HEK293 (cell line): ENCODE measurements around the gene CEBPA.

ENCODE experiments used
- CTCF ChIA-PET: fragments of 350-600 bp; formaldehyde crosslinking; extraction: SDS; loops from one replicate; lab custom pipeline; 2021; ENCODE audit warnings: antibody characterized with exemption; lab: Yijun Ruan, JAX
- POLR2A ChIA-PET: fragments of 300-600 bp; formaldehyde crosslinking; extraction: SDS; loops from one replicate; lab custom pipeline; 2020; ENCODE audit warnings: antibody characterized with exemption, inconsistent platforms; lab: Yijun Ruan, JAX
- H3K27ac ChIP-seq: fragments of 200-500 bp; sonication (Bioruptor generic); 2 replicates; pipeline ENCODE4 v1.5.1; 2014; ENCODE audit warnings: low read depth, low read length, control low read depth, inconsistent platforms; ENCODE audit errors: extremely low read depth
- H3K36me3 ChIP-seq, 2 experiments: fragments of 200-500 bp in 1 of 2; sonication (Bioruptor generic) in 1 of 2; 1 replicate in 1 of 2; 2 replicates in 1 of 2; pipeline ENCODE4 v1.5.1; 2014 to 2017; ENCODE audit warnings: inconsistent platforms in 2 of 2, low read length in 2 of 2; ENCODE audit not compliant: control insufficient read depth in 2 of 2, insufficient read depth in 1 of 2
- H3K4me1 ChIP-seq: fragments of 200-500 bp; sonication (Bioruptor generic); 2 replicates; pipeline ENCODE4 v1.5.1; 2014; ENCODE audit warnings: mild to moderate bottlenecking, low read length, inconsistent platforms; ENCODE audit not compliant: control insufficient read depth, insufficient read depth
- H3K4me3 ChIP-seq: 2 replicates; pipeline ENCODE4 v1.5.1; 2011; ENCODE audit warnings: low read depth, mild to moderate bottlenecking, control low read depth, low read length, moderate library complexity
- H3K9me3 ChIP-seq: fragments of 200-500 bp; sonication (Bioruptor generic); 2 replicates; pipeline ENCODE4 v1.5.1; 2014; ENCODE audit warnings: low read depth, low read length, inconsistent platforms; ENCODE audit not compliant: control insufficient read depth, insufficient read depth
- RBAK ChIP-seq: fragments of 450-650 bp; formaldehyde crosslinking; IDR thresholded peaks from 2 replicates; pipeline ENCODE4 v1.5.1; 2016; ENCODE audit warnings: missing biosample characterization, missing genetic modification characterization
- ZIC2 ChIP-seq: fragments of 450-650 bp; formaldehyde crosslinking; IDR thresholded peaks from 2 replicates; pipeline ENCODE4 v1.5.1; 2016; ENCODE audit warnings: missing biosample characterization, missing genetic modification characterization
- ZNF112 ChIP-seq: fragments of 450-650 bp; formaldehyde crosslinking; IDR thresholded peaks from 2 replicates; pipeline ENCODE4 v1.5.0; 2017; ENCODE audit warnings: missing biosample characterization, missing genetic modification characterization
- ZNF121 ChIP-seq: fragments of 450-650 bp; formaldehyde crosslinking; IDR thresholded peaks from 2 replicates; pipeline ENCODE4 v1.5.1; 2016; ENCODE audit warnings: missing biosample characterization, missing genetic modification characterization
- ZNF157 ChIP-seq: fragments of 450-650 bp; formaldehyde crosslinking; IDR thresholded peaks from 2 replicates; pipeline ENCODE4 v1.5.1; 2016; ENCODE audit warnings: missing biosample characterization, missing genetic modification characterization
- ZNF175 ChIP-seq: fragments of 450-650 bp; formaldehyde crosslinking; IDR thresholded peaks from 2 replicates; pipeline ENCODE4 v1.5.1; 2016; ENCODE audit warnings: missing biosample characterization, missing genetic modification characterization
- ZNF426 ChIP-seq: fragments of 450-650 bp; formaldehyde crosslinking; IDR thresholded peaks from 2 replicates; pipeline ENCODE4 v1.5.1; 2017; ENCODE audit warnings: missing biosample characterization, missing genetic modification characterization, mild to moderate bottlenecking, inconsistent platforms, moderate library complexity
- ZNF521 ChIP-seq: fragments of 450-650 bp; formaldehyde crosslinking; IDR thresholded peaks from 2 replicates; pipeline ENCODE4 v1.5.1; 2017; ENCODE audit warnings: missing biosample characterization, mild to moderate bottlenecking, missing genetic modification characterization
- TF ChIP-seq, protein P1 (sequence below): fragments of 450-650 bp; formaldehyde crosslinking; IDR thresholded peaks from 2 replicates; pipeline ENCODE4 v1.5.1; 2016; ENCODE audit warnings: missing biosample characterization, missing genetic modification characterization
- TF ChIP-seq, protein P2 (sequence below): fragments of 450-650 bp; formaldehyde crosslinking; conservative IDR thresholded peaks from 2 replicates; pipeline ENCODE4 v1.5.1; 2016; ENCODE audit warnings: low read depth, missing biosample characterization, missing genetic modification characterization

Gene CEBPA

DNA sequence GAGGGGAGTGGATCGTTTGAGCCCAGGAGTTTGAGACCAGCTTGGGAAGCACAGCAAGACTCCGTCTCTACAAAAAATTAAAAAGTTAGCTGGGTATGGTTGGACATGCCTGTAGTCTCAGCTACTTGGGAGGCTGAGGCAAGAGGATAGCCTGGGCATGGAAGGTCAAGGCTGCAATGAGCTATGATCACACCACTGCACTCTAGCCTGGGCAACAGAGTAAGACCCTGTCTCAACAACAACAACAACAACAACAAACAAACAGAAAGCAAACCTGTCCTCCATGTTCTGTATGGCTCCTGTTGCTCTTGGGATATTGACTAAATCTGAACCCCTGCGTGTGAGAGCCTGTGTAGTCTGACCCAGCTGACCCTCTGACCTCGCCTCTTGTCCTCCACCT lies 14.9 kb downstream of the CEBPA start:
- Histone ChIP-seq H3K9me3 (no peaks in the 10 kb centered on the region; the same call in 1 of the 2 replicates), H3K27ac (no peak overlapping the region), H3K4me1 (peaks cover 6% of the 10 kb centered on the region)
- TF ChIP-seq ZIC2 (tag by site-specific recombination), result 0 out of 2 replicates have a peak, but pooled peaks have one; percentile 7
- peak; percentile 58; the same call in 1 of the 2 replicates for TF ChIP-seq ZNF121 (tag by site-specific recombination)
- TF ChIP-seq ZNF521 (tag by site-specific recombination), result no peak
- no peak for TF ChIP-seq ZNF112 (tag by site-specific recombination)
- TF ChIP-seq, all 188 proteins: peak for 2
- ChIA-PET POLR2A (interaction anchor here (0.6 to 1.1 kb wide), 2 partner anchors 86 to 106 kb away, joined by 3 read pairs; partner anchors contain the start of gene CEBPG), CTCF (interaction anchor here (0.6 to 2.1 kb wide), 5 partner anchors 42 to 977 kb away, joined by 3 to 6 read pairs (median 3); no protein-coding TSS in a partner anchor)
- Histone ChIP-seq H3K36me3 (no peaks in the 10 kb centered on the region), H3K4me3 (no peak overlapping the region)

GRCh38 chr19:33286899-33287298 lies 15.4 kb downstream of the CEBPA start:
- Histone ChIP-seq H3K9me3 (no peaks in the 10 kb centered on the region; the same call in 1 of the 2 replicates), H3K27ac (no peak overlapping the region), H3K4me1 (peaks cover 5% of the 10 kb centered on the region), H3K36me3 (no peaks in the 10 kb centered on the region), H3K4me3 (no peak overlapping the region)
- POLR2A ChIA-PET, result interaction anchor here (0.6 to 1.1 kb wide), 2 partner anchors 86 to 106 kb away, joined by 3 read pairs; partner anchors contain the start of gene CEBPG
- TF ChIP-seq, protein P1, sequence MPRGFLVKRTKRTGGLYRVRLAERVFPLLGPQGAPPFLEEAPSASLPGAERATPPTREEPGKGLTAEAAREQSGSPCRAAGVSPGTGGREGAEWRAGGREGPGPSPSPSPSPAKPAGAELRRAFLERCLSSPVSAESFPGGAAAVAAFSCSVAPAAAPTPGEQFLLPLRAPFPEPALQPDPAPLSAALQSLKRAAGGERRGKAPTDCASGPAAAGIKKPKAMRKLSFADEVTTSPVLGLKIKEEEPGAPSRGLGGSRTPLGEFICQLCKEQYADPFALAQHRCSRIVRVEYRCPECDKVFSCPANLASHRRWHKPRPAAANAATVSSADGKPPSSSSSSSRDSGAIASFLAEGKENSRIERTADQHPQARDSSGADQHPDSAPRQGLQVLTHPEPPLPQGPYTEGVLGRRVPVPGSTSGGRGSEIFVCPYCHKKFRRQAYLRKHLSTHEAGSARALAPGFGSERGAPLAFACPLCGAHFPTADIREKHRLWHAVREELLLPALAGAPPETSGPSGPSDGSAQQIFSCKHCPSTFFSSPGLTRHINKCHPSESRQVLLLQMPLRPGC (tag by site-specific recombination), result no peak
- TF ChIP-seq ZNF157 (tag by site-specific recombination) (no peak), ZIC2 (tag by site-specific recombination) (0 out of 2 replicates have a peak, but pooled peaks have one; percentile 2)
- CTCF ChIA-PET, result interaction anchor here (0.6 to 2.1 kb wide), 6 partner anchors 41 to 978 kb away, joined by 3 to 6 read pairs (median 4); no protein-coding TSS in a partner anchor

DNA sequence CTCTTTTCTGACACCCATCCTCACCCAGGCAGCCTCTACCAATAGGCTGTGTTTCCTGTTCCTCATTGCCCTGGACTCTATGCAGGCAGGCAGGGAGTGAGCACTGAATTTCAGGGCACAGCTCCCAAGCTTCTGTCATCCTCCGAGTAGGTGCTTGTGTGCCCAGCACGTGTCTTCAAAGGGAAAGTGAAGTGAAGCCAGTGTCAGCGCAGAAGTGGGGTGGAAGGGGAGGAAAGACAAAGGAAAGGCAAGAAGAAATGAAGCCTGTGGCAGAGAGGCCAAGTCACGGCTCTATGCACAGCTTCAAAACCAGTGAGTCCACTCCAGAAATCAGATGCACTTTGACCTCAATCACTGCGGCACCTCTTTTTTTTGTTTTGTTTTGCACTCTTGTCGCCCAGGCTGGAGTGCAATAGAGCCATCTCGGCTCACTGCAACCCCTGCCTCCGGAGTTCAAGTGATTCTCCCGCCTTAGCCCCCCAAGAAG lies 16.9 kb downstream of the CEBPA start:
- Histone ChIP-seq H3K4me3 (no peak overlapping the region), H3K36me3 (no peaks in the 10 kb centered on the region), H3K4me1 (peaks cover 2% of the 10 kb centered on the region; the same call in 1 of the 2 replicates), H3K27ac (no peak overlapping the region), H3K9me3 (no peaks in the 10 kb centered on the region; the same call in 1 of the 2 replicates)
- ChIA-PET CTCF (interaction anchor here (0.6 to 2.4 kb wide), 2 partner anchors 15 to 50 kb away, joined by 3 to 7 read pairs; no protein-coding TSS in a partner anchor), POLR2A (interaction anchor here (1.4 kb wide), 1 partner anchor 88 kb away, joined by 6 read pairs; the partner anchor contains the start of gene CEBPG)
- TF ChIP-seq, protein P2, sequence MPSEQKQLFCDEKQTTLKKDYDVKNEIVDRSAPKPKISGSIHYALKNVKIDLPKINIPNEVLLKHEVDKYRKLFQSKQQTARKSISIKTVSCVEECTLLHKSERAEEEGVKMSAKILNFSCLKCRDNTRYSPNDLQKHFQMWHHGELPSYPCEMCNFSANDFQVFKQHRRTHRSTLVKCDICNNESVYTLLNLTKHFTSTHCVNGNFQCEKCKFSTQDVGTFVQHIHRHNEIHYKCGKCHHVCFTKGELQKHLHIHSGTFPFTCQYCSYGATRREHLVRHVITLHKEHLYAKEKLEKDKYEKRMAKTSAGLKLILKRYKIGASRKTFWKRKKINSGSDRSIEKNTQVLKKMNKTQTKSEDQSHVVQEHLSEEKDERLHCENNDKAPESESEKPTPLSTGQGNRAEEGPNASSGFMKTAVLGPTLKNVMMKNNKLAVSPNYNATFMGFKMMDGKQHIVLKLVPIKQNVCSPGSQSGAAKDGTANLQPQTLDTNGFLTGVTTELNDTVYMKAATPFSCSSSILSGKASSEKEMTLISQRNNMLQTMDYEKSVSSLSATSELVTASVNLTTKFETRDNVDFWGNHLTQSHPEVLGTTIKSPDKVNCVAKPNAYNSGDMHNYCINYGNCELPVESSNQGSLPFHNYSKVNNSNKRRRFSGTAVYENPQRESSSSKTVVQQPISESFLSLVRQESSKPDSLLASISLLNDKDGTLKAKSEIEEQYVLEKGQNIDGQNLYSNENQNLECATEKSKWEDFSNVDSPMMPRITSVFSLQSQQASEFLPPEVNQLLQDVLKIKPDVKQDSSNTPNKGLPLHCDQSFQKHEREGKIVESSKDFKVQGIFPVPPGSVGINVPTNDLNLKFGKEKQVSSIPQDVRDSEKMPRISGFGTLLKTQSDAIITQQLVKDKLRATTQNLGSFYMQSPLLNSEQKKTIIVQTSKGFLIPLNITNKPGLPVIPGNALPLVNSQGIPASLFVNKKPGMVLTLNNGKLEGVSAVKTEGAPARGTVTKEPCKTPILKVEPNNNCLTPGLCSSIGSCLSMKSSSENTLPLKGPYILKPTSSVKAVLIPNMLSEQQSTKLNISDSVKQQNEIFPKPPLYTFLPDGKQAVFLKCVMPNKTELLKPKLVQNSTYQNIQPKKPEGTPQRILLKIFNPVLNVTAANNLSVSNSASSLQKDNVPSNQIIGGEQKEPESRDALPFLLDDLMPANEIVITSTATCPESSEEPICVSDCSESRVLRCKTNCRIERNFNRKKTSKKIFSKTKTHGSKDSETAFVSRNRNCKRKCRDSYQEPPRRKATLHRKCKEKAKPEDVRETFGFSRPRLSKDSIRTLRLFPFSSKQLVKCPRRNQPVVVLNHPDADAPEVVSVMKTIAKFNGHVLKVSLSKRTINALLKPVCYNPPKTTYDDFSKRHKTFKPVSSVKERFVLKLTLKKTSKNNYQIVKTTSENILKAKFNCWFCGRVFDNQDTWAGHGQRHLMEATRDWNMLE (tag by site-specific recombination), result no peak
- no peak for TF ChIP-seq RBAK (tag by site-specific recombination)
- no peak for TF ChIP-seq ZNF175 (tag by site-specific recombination)
- no peak for TF ChIP-seq ZNF426 (tag by site-specific recombination)
